Measurements from ENCODE around the gene ACOT7.

- TF ChIP-seq POLR2AphosphoS5 (IDR thresholded peaks at IDR 0.05; ENCODE audit: low read depth, low read length) (no peak), POLR2A (IDR thresholded peaks at IDR 0.05; ENCODE audit: low read depth, low read length) (no peak), TAF1 (IDR thresholded peaks at IDR 0.05; ENCODE audit: low read depth, low read length) (no peak), SPI1 (IDR thresholded peaks at IDR 0.05; ENCODE audit: low read depth, low read length) (no peak)
These were observed 121.1 kb downstream of the ACOT7 start for GRCh38 chr1:6272452-6272851.

All from GM12891 (cell line).